Transverse colon (tissue), 4 donors: ENCODE measurements around the gene SLC10A4. TPM values are rescaled to one million over a fixed set of nuclear protein-coding genes. Genes with fewer than 3 reads are reported as not detected.

Experiments used
- DNase-seq: peaks from one replicate; pipeline ENCODE4 v3.0.0-alpha.2; 2019
- H3K27ac ChIP-seq, 4 donors: fragments of 200-600 bp; sonication (generic); 2 replicates each; pipeline ENCODE4 v1.5.1; 2016 to 2018; ENCODE audit warnings: inconsistent platforms in 4 of 4
- H3K27me3 ChIP-seq: fragments of 200-600 bp; sonication (generic); 2 replicates; pipeline ENCODE4 v1.5.1; 2017; ENCODE audit warnings: inconsistent platforms
- H3K36me3 ChIP-seq, 4 donors: fragments of 200-600 bp; sonication (generic); 2 replicates each; pipeline ENCODE4 v1.5.1; 2017 to 2019; ENCODE audit warnings: inconsistent platforms in 4 of 4
- H3K4me1 ChIP-seq, 4 donors: fragments of 200-600 bp; sonication (generic); 2 replicates each; pipeline ENCODE4 v1.5.1; 2017 to 2020; ENCODE audit warnings: inconsistent platforms in 4 of 4
- H3K4me3 ChIP-seq, 4 donors: fragments of 200-600 bp; sonication (generic); 1 replicate in 1 of 4; 2 replicates in 3 of 4; pipeline versions ENCODE4 v1.5.1 to v1.6.1; 2017 to 2019; ENCODE audit warnings: inconsistent platforms in 4 of 4
- H3K9me3 ChIP-seq, 2 donors: fragments of 200-600 bp; sonication (generic); 2 replicates each; pipeline ENCODE4 v1.5.1; 2017 to 2019; ENCODE audit warnings: inconsistent platforms in 2 of 2
- EP300 ChIP-seq: sonication (generic); formaldehyde crosslinking; IDR thresholded peaks from one replicate; pipeline ENCODE4 v1.6.1; 2017; ENCODE audit warnings: antibody characterized with exemption, low read depth
- POLR2A ChIP-seq: fragments of 450-650 bp; IDR thresholded peaks from one replicate; pipeline ENCODE4 v1.6.1; 2016; ENCODE audit warnings: antibody characterized with exemption, mild to moderate bottlenecking, moderate library complexity
- POLR2AphosphoS5 ChIP-seq, 3 donors: sonication (generic); formaldehyde crosslinking; IDR thresholded peaks; one replicate each; pipeline ENCODE4 v1.6.1; 2016; ENCODE audit warnings: antibody characterized with exemption in 3 of 3
- WGBS, 2 donors: methylation state at CpG; one replicate each; pipeline ENCODE4 v1.1.5; 2018; ENCODE audit warnings: low coverage in 1 of 2; 5-methylcytosine and 5-hydroxymethylcytosine counted together
- in situ Hi-C, 4 donors: fragments of 200-750 bp; cut with MboI; loops; one replicate each; pipeline versions ENCODE4 v1.15.0 to v1.15.1; 2017; ENCODE audit warnings: low sequenced_read_pairs in 3 of 4, low pct_ligation_motif_present in 1 of 4, low pct_unique_long_range_greater_than_20kb in 1 of 4
- intact Hi-C: fragments of 100-400 bp; cut with DNase I; formaldehyde crosslinking; loops from one replicate; pipeline ENCODE4 v1.15.1; 2023; ENCODE audit warnings: low total_unique reads
- total RNA-seq, 4 donors: library from RNA; depleted of rRNA; stranded (reverse); fragments of >200 nt; gene quantifications; one replicate each; pipeline ENCODE4 v1.1.0, GENCODE V29; 2016
- TF ChIP-seq, protein P1 (sequence below), 5 experiments: fragments of 200-600 bp in 3 of 5; fragments of 450-650 bp in 2 of 5; sonication (generic) in 3 of 5; IDR thresholded peaks; 1 replicate in 2 of 5; 2 replicates in 3 of 5; pipeline ENCODE4 v1.5.1; 2016 to 2017; ENCODE audit warnings: antibody characterized with exemption in 5 of 5, inconsistent platforms in 3 of 5, mild to moderate bottlenecking in 2 of 5, moderate library complexity in 1 of 5

SLC10A4 gene
- total RNA-seq, 4 donors from 2014 or later = 1.2 to 6.0 TPM; not detected in 2

DNA sequence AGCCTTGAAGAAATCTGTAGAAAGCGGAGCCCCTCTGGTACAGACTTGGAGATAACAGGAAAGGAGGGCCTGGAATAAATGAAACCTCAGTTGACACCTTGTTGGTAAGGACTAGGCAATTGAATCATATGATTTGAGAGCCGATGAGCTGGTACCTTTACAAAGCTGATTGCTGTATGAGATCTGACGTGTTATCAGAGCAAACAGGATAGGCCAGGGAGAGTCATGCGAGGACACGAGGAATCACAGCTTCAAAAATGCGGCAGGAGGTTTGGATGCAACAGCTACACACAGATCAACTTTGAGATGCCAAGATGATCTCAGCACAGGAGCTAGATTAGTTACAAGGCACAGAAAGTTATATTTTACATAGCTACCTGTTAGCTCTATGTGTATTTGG, 7.4 kb upstream of the SLC10A4 start:
- DNase-seq = no peak
- Histone ChIP-seq H3K36me3 (no peaks in the 10 kb centered on the region), H3K9me3 (no peaks in the 10 kb centered on the region), H3K27me3 (peaks cover 9% of the 10 kb centered on the region), H3K4me3 (no peak overlapping the region), H3K27ac (no peak overlapping the region), H3K4me1 (no peaks in the 10 kb centered on the region)
- intact Hi-C loops (no loop called here), in situ Hi-C loops (loop anchor here in 1 of 4 donors (25.0 kb wide), 1 partner anchor 163 kb away; no protein-coding TSS in a partner anchor)
- TF ChIP-seq POLR2AphosphoS5 (IDR thresholded peaks at IDR 0.05) (no peak), EP300 (no peak), POLR2A (no peak)
- TF ChIP-seq, protein P1, sequence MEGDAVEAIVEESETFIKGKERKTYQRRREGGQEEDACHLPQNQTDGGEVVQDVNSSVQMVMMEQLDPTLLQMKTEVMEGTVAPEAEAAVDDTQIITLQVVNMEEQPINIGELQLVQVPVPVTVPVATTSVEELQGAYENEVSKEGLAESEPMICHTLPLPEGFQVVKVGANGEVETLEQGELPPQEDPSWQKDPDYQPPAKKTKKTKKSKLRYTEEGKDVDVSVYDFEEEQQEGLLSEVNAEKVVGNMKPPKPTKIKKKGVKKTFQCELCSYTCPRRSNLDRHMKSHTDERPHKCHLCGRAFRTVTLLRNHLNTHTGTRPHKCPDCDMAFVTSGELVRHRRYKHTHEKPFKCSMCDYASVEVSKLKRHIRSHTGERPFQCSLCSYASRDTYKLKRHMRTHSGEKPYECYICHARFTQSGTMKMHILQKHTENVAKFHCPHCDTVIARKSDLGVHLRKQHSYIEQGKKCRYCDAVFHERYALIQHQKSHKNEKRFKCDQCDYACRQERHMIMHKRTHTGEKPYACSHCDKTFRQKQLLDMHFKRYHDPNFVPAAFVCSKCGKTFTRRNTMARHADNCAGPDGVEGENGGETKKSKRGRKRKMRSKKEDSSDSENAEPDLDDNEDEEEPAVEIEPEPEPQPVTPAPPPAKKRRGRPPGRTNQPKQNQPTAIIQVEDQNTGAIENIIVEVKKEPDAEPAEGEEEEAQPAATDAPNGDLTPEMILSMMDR (IDR thresholded peaks at IDR 0.05) = no peak
- 83 to 94% methylated on average over 5 to 6 of the region's 6 CpGs for WGBS, 2 donors

- WGBS, 2 donors = 85 to 89% methylated on average over 2 of the region's 2 CpGs
Measured at GRCh38 chr4:48478273-48478672, 4.9 kb upstream of the SLC10A4 start.

DNA sequence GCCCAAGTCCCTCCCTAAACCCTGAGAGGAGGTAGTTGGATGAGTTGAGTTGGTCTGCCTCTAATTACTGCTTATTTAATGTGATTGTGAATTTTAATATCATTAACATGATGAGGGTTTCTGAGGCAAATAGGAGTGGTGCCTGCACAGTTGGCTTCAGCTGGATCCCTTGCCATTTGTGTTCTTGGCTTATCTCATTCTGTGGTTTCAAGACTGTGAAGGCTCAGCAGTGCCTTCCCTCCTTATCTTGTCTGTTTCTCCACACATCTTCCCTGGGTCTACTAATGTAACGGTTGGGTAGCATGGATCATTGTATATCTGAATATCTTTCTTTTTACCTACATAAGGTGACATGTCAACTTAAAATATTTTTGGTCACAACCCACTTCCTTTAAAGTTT, 1.6 kb upstream of the SLC10A4 start:
- in situ Hi-C loops (loop anchor here in 1 of 4 donors (25.0 kb wide), 1 partner anchor 169 kb away; no protein-coding TSS in a partner anchor), intact Hi-C loops (no loop called here)
- Histone ChIP-seq H3K9me3 (no peaks in the 10 kb centered on the region), H3K4me1 (peaks cover 0 to 9% (median 8%) of the 10 kb centered on the region in 4 donors), H3K27me3 (peaks cover 68% of the 10 kb centered on the region), H3K27ac (no peak overlapping the region), H3K4me3 (no peak overlapping the region), H3K36me3 (no peaks in the 10 kb centered on the region)
- WGBS, 2 donors = 86 to 100% methylated on average over 1 of the region's 1 CpG
- no peak for TF ChIP-seq POLR2A
- TF ChIP-seq EP300 = no peak
- TF ChIP-seq, protein P1 (IDR thresholded peaks at IDR 0.05) = no peak
- TF ChIP-seq POLR2AphosphoS5 (IDR thresholded peaks at IDR 0.05) = no peak
- no peak for DNase-seq

More at GRCh38 chr4:48478273-48478672, 4.9 kb upstream of the SLC10A4 start:
- intact Hi-C loops (no loop called here), in situ Hi-C loops (loop anchor here in 1 of 4 donors (25.0 kb wide), 1 partner anchor 166 kb away; no protein-coding TSS in a partner anchor)
- TF ChIP-seq EP300 = no peak
- TF ChIP-seq POLR2A = no peak
- TF ChIP-seq POLR2AphosphoS5 (IDR thresholded peaks at IDR 0.05) = no peak
- TF ChIP-seq, protein P1 (IDR thresholded peaks at IDR 0.05) = no peak
- Histone ChIP-seq H3K4me3 (no peak overlapping the region), H3K27me3 (peaks cover 35% of the 10 kb centered on the region), H3K4me1 (peaks cover 0 to 3% (median 1%) of the 10 kb centered on the region in 4 donors), H3K36me3 (no peaks in the 10 kb centered on the region), H3K27ac (no peak overlapping the region), H3K9me3 (no peaks in the 10 kb centered on the region)
- DNase-seq = no peak

GRCh38 chr4:48483777-48484493, 792 bp downstream of the SLC10A4 start:
- H3K27ac ChIP-seq = no peak overlapping the region
- DNase-seq = no peak
- TF ChIP-seq EP300 = no peak
- no peak for TF ChIP-seq POLR2AphosphoS5 (IDR thresholded peaks at IDR 0.05)
- TF ChIP-seq, protein P1 (IDR thresholded peaks at IDR 0.05) = no peak
- TF ChIP-seq POLR2A = no peak
- peaks cover 0 to 9% (median 8%) of the 10 kb centered on the region in 4 donors for H3K4me1 ChIP-seq
- intact Hi-C loops = no loop called here
- H3K27me3 ChIP-seq = peaks cover 91% of the 10 kb centered on the region
- in situ Hi-C loops = loop anchor here in 1 of 4 donors (25.0 kb wide), 1 partner anchor 172 kb away; no protein-coding TSS in a partner anchor
- 17 to 19% methylated on average over 19 to 45 of the region's 66 CpGs for WGBS, 2 donors
- H3K9me3 ChIP-seq = no peaks in the 10 kb centered on the region
- no peaks in the 10 kb centered on the region for H3K36me3 ChIP-seq
- peak overlapping the region in 3 of 4 donors; percentile 10 to 47 (median 27) for H3K4me3 ChIP-seq
